ENCODE results near the gene CCDC184.
"Not testable (repeated sequence)": the region's sequence is repeated elsewhere in the genome, so short reads cannot be mapped to it uniquely, and the experiment has no call there.

CCDC184 gene

GRCh38 chr12:48216785-48217184, 33.3 kb downstream of the CCDC184 start:
- DNase-seq: no peak

DNA sequence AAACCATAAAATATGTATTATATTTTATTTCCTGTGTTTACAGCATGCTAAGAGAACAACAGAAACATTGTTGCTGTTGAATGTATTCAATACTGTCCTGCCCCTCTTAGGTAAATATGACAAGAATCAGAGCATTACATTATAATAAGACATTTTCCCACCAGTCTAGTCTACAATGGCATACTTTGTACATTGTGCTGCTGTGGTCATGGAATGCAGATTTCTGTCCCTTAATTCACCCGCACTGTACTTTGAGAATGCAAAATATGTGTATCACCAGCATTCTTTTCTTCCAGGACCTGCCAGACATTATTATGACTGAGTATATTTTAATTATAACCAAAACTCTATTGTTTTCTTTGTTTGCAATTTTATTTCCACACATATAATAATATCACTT, 36.2 kb downstream of the CCDC184 start:
- no peak for DNase-seq

DNA sequence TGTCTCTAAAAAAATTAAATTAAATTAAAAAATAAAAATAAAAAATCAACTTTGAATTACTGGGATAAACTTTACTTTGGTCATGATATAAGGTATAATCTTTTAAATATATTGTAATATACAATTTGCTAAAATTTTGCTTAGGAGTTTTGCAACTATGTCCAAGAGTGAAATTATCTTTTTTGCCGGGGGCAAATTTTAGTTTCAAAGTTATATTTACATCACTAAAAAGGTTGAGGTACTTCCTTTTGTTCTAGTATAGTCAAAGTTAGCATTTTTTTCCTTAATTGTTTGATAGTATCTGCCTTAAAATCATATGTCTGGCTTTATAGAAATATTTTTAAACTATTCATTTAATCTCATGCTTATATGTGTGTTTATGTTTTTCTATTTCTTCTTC, 37.3 kb downstream of the CCDC184 start:
- no peak for DNase-seq

GRCh38 chr12:48221645-48222044, 38.2 kb downstream of the CCDC184 start:
- DNase-seq: no peak

DNA sequence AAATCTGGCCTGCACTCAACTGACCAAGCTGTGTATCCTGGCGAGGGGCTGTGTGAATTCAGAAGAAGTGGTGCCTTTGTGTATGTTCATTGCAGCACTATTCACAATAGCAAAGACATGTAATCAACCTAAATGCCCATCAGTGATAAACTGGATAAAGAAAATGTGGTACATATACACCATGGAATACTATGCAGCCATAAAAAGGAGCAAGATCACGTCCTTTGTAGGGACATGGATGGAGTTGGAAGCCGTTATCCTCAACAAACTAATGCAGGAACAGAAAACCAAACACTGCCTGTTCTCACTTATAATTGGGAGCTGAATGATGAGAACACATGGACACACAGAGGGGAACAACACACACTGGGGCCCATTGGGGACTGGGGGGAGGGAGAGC, 41.1 kb downstream of the CCDC184 start:
- not testable (repeated sequence) for DNase-seq

GRCh38 chr12:48231169-48231958, 47.9 kb downstream of the CCDC184 start:
- not testable (repeated sequence) for DNase-seq
